Measurements from ENCODE around the gene DDIT3.
A peak's percentile ranks its signal among the peaks of the same experiment; 100 is the strongest.

Gene DDIT3

DNA sequence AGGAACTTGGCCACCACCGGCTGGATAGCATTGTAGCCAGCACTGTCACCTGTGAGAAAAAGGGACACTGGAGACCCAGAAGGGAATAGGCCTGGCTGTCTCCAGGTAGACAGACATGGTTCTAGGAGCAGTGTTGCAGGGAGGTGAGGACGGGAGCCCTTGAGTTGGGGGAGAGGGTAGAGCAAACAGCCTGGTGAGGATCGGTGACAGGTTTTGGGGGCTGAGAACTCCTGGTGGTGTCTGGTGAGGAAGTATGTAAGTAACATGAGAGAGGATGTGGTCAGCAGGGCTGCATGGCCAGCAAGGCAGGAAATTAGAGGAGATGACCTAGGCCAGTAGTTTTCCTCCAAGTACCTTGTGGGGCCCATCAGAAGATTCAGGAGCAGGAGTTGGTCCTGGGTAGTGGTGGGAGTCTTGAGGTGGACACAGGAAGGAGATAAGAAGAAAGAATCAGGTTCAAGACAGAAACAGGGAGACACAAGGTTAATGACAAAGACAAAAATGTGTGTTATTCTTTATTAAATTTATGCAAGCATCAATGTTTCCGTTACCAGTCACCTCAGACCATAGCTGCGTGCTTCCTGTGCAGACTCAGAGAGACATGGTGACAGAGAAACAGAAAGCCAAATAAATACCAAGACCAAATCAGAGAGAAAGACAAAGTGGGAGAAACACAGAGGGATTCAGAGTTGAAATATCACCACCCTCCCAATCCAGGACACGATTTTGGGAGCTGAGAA is 40.8 kb downstream of the DDIT3 start, which contains the start of gene ARHGAP9:
ARHGAP9 (minus strand) TSS at position 491 of the 740 bp plus-strand sequence; CDS start at position 31, 460 bp downstream.
- no peak for DNase-seq

GRCh38 chr12:57479043-57479375 is 41.3 kb downstream of the DDIT3 start:
- DNase-seq, result no peak

DNA sequence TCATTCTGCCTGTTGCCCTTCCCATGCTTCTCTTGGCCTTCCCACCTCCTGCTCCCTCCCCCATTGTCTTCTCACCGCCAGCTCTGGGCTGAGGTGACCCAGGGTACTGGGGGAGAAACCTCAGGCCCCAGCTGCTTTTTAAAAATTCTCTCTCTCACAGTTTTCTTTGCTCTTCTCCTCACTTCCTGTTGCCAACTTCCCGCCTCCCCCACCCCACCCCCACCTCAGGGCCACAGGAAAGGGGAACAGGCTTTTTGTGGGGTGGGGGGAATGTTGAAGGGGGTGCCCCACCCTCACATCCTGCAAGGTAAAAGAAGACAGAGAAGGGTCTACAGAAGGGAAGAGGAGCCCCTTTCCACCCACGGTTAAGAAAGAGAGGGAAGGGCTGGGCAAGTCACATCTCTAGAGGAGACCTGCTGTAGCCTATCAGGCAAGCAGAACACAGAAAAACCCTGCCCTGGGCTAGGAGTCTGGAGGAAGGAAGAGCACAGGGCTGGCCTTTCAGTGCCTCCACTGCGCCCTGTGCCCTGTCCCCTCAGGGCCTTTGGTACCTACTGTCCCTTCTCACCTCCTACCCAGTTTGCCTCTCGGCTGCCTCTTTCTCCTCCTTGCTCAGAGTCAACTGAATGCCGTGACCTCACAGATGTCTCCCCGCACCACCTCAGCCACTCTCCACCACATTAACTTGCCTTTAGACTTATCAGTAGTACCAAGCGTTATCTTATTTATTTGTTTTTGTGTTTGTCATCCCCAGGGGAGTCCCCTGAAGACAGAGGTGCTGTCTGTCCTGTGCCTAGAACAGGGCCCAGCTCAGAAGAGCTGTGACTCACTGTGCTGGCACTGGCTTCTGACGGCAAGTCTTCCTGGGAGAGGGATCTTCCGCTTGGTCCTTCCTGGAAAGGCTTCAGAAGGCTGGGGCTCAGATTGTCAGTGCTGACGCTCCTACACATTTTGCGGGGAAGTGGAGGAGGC is 42.3 kb downstream of the DDIT3 start:
- DNase-seq, result peak; percentile 60 to 63

DNA sequence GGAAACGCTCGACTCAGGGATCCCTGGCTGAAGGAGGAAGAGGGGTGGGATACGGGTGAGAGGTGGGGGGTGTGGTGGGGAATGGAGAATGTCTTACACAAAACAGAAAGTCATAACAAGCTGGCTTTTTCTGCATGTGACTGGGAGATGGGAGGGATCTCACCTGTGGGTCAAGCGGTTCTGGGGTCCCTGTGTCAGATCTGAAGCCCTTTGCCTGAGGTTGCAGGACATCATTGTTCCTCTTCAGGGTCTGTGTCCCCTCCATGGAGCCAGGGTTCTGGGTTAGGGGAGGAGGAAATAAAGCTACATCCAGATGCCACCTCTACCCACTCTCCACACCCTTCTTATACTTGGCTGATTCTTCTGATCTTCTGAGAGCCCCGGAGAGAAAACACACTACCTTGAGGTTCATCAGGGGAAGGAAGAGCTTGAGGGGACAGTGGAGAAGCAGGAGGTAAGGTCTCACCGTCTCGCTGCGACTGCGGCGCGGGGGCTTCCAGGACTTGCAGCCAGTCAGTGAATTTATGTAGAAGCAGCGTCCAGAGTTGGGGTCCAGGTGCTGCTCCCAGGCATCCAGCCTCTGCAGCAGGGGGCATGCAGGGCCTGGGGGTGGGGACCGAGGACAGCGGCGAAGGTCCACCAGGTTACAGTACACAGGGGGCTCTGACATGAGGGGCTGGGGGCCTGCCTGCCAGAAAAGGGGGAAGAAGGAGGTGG is 43.2 kb downstream of the DDIT3 start:
- no peak for DNase-seq

DNA sequence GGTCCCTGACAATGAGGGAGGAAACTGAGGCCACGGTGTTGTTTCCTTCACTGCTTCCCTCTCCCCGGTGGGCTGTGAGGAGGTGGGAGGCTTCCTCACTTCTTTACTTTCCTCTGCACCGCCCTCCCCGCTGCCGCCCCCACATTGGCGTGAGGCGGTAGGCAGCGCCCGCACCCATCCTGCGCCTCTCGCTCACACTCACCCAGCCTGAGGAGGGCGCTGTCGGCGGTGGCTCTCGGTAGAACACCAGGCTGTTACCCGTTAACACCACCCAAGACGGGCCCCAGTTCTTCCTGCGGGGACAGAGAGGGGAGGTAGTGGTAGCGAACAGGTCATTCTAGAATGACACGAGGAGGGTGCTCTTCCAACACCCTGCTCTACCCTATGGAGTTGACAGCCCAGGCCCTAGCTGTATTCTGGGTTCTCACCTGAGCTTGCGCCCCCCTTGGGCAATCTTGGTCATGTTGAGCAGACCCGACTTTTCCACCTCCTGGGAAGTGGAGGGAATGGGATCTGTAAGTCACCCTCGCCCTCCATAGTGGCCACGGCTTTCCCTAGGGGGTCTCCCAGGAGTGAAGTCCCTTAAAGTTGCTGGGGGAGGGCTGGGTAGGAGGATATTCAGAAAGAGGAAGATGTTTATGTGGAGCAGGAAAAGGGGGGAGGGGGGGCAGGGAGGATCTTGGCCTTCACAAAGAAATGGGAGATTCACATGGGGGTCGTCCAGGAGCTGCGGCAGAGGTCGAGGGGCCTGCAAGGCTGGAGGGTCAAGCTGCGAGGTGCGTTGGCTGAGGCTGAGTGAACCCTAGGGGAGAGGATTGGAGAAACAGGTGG is 43.9 kb downstream of the DDIT3 start:
- peak in 1 of 2 donors; percentile 53 for DNase-seq

- DNase-seq, result no peak
These were observed 44.8 kb downstream of the DDIT3 start for GRCh38 chr12:57475271-57476161.

DNA sequence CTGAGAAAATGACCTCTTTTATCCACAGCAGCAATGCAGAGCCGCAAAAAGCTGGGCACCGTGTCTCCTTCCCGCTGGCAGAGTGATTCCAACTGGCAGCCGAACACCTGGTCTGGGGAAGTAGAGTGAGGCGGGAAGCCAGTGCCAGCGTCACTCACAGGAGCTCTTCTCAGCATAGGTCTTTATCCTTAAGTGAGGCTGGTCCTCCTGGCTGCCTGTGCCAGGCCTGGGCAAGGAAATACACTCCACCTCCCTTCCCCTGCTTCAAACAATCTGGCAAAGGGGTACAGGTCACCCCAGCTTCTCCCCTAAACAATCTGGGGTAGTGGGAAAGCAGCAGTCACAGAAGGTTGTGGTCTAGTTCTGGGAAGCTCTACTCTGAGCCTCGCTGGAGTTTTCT is 45.5 kb downstream of the DDIT3 start:
- no peak for DNase-seq

GRCh38 chr12:57474430-57474829 is 45.9 kb downstream of the DDIT3 start:
- DNase-seq, result no peak

- DNase-seq, result no peak
These were observed 46.4 kb downstream of the DDIT3 start for GRCh38 chr12:57473886-57474285.

- no peak for DNase-seq
These were observed 46.9 kb downstream of the DDIT3 start for GRCh38 chr12:57473392-57473791.

DNA sequence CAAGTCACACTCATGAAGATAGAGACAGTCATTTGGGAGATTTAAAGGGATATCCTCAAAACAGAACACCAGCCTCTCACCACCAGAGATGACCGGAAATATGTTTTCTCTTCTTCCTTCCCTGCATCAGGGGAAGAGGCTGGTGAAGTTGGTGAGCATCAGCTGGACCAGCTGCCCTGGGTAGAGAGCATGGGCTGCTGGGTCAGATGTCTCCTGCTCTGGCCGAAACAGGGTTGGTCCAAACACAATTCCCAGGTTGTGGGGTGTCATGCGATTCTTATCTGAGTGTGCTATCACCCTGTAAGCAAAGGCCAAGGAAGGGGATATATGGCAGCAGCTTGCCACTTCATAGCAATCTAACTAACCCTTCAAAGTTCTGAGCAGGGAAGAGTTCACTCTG is 47.9 kb downstream of the DDIT3 start:
- no peak for DNase-seq

GRCh38 chr12:57471661-57472060 is 48.7 kb downstream of the DDIT3 start:
- DNase-seq, result no peak

DNA sequence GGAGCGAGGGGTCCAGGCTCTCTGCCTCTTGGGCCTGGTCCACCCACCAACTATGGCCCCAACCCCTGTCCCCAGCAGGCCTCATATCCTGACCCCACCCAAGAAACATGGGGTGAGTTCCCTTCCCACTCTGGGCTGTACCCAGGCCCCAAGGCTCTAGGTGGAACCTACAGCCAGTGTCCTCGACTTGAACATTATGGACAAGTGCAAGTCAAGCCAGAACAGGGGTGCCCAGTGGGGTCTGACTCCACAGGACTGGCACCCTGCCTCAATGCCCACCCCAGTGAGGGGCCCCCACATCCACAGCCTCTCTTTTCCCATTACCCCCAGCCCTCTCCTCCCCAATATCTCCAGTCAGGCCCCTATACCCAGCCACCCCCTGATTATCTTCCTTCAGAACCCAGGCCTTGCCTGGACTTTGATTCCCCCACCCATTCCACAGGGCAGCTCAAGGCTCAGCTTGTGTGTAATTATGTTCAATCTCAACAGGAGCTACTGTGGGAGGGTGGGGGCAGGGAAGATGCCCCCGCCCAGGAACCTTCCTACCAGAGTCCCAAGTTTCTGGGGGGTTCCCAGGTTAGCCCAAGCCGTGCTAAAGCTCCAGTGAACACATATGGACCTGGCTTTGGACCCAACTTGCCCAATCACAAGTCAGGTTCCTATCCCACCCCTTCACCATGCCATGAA is 49.2 kb downstream of the DDIT3 start:
- no peak for DNase-seq

GRCh38 chr12:57470286-57470969 is 49.9 kb downstream of the DDIT3 start:
- no peak for DNase-seq

DNA sequence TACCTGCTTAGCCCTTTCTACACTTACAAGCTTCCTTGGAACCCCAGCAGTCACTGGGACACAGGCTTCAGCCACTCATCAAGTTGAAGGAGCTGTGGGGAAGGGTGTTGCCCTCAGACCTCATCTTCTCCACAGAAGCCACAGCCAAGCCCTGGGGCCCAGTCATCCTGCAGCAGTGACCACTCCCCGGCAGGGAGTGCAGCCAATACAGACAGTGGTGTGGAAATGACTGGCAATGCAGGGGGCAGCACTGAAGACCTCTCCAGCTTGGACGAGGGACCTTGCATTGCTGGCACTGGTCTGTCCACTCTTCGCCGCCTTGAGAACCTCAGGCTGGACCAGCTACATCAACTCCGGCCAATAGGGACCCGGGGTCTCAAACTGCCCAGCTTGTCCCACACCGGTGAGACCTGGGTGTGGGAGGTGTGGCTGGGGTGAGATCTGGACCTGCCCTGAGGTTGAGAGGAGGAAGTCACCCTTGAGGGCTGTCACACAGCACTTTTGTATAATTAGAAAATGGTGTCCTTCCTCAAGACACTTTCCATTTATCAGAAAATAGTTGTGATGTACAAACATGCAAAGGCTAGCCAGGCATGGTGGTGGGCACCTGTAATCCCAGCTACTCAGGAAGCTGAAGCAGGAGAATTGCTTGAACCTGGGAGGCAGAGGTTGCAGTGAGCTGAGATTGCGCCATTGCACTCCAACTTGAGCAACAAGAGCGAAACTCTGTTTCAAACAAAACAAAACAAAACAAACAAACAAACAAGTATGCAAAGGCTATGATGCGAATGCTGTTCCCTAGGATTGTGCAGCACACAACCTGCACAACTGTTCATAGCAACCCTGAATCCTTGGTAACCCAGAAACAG is 50.8 kb downstream of the DDIT3 start:
- no peak for DNase-seq

GRCh38 chr12:57467915-57468314 is 52.4 kb downstream of the DDIT3 start:
- DNase-seq, result no peak

- DNase-seq, result no peak
These were observed 53.0 kb downstream of the DDIT3 start for GRCh38 chr12:57467212-57467874.
